Epidermal melanocyte (primary cell): ENCODE measurements around the gene GET4.
"Not testable (repeated sequence)": the region's sequence is repeated elsewhere in the genome, so short reads cannot be mapped to it uniquely, and the experiment has no call there.

ENCODE experiments used
- DNase-seq: peaks from one replicate; pipeline ENCODE4 v3.0.0; 2011; ENCODE audit warnings: low spot score; ENCODE audit not compliant: insufficient read length

The GET4 gene

DNA sequence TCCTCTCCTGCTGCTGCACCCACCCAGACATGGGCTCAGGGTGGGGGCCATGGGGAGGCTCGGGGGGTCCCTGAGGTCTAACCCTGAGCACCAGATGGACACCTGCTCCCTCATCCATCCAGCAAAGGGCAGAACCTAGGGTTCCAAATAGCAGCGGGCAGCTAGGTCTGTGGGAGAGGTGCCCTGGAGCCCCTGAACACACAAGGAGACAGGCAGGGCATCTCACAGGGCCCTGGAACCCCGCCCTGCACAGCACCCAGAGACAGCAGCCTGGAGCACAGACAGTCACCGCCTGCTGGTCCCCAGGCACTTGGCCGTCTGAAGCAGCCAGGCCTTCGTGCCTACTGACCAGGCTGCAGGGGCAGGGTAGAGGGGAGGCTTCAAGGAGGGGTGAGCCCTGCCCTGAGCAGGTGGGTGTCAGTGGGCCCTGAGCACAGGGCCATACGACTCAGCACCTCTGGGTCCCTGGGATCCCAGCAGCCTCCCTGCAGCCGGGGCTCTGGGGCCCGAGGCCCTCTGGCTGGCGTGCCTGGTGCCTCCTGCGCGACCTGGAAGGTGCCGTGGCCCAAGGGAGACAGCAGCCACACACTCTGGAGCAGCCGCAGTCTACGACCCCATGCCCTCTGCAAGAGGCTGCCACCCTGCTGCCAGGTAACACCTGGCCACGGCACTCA is 38.3 kb downstream of the GET4 start:
- DNase-seq = no peak

DNA sequence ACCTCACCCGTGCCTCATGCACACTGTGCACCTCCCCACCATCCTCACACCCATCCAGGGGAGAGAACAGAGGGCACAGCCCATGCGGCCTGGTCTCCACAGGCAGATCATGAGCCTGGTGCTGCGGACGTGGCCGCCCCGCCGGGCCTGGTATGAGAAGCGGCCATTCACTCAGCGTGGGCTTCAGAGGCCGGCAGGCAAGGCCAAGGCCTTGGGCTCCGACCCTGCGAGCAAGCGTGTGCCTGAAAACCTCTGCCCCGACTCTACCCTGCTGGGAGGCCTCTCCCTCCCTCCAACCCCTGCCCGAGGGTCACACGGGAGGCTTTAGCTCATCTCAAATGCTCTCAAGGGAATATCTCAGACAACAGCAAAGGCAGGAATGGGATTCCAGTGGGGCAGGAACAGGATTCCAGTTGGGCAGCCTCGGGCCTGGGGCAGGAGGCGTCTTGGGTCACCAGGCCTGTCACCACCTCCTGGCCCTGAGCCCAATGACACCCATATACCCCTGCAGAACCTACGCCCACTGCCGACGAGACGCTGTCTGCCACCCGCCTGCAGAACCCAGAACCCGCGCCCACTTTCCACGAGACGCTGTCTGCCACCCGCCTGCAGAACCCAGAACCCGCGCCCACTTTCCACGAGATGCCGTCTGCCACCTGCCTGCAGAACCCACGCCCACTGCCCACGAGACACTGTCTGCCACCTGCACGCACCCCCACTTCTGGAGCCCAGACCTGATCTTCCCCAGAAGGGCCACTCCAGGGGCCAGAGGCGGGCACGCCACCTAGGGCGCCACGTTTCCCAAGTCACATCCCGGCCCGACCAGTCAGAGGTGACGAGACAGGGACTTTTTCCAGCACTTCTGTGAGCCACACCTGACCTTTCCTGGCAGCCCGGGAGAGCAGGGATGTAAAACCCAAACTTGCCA is 39.2 kb downstream of the GET4 start:
- no peak for DNase-seq

DNA sequence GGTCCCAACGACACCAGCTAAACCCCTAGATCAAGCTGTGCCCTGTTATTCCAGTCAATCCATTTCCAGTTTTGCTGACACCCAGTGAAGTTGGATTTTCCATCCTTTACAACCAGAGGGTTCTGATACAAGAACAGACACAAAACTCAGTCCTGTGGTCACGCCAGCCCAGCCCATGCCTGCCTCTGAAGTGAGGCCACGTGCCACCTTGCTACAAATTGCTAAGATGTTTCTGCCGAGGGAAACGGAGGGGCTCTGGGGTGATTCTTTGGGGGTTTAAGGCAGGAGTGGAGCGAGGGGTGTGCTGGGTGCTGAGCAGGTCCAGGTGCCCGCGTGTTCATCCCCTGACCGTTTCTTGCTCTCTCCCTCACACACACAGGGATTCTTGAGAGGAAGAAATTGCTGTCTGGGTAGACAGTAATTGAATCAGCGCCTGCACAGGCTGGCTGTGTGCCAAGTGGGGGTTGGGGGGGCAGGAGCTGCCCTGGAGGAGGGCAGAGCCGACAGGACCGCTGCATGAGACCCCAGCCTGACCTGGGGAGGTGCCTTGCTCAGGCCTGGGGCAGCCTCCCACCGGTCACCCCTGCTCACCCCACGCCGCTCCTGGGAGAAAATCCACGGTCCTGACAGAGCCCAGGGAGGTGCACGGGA is 40.1 kb downstream of the GET4 start:
- DNase-seq = no peak

DNA sequence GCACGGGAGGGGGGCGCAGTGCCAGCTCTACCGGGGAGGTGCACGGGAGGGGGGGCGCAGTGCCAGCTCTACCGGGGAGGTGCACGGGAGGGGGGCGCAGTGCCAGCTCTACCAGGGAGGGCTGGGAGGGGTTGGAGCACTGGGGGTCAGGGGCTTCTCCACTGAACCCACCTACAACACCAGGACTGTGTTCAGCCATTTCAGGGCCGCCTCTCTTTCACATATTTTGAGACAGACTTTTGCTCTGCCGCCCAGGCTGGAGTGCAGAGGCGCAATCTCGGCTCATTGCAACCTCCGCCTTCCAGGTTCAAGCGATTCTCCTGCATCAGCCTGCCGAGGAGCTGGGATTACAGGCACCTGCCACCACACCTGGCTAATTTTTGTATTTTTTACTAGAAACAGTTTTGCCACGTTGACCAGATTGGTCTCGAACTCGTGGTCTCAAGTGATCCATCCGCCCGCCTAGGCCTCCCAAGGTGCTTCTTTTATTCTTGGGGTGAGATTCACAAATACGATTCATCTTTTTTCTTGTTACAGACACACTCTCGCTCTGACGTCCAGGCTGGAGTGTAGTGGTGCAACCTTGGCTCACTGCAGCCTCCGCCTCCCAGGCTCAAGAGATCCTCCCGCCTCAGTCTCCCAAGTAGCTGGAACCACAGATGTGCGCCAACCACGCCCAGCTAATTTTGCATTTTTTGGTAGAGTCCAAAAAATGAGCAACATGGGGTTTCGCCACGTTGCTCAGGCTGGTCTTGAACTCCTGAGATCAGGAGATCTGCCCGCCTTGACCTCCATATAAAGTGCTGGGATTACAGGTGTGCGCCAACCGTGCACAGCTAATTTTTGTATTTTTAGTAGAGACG is 41.1 kb downstream of the GET4 start:
- DNase-seq = no peak

DNA sequence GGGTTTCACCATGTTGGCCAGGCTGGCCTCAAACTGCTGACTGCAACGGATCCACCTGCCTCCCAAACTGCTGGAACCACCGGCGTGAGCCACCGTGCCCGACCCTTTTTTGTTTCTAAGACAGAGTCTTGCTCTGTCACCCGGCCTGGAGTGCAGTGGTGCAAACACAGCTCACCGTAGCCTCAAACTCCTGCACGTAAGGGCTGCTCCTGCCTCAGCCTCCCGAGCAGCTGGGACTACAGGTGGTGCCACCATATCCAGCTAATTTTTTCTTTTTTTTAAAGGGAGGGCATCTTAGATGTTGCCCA is 41.7 kb downstream of the GET4 start:
- no peak for DNase-seq

DNA sequence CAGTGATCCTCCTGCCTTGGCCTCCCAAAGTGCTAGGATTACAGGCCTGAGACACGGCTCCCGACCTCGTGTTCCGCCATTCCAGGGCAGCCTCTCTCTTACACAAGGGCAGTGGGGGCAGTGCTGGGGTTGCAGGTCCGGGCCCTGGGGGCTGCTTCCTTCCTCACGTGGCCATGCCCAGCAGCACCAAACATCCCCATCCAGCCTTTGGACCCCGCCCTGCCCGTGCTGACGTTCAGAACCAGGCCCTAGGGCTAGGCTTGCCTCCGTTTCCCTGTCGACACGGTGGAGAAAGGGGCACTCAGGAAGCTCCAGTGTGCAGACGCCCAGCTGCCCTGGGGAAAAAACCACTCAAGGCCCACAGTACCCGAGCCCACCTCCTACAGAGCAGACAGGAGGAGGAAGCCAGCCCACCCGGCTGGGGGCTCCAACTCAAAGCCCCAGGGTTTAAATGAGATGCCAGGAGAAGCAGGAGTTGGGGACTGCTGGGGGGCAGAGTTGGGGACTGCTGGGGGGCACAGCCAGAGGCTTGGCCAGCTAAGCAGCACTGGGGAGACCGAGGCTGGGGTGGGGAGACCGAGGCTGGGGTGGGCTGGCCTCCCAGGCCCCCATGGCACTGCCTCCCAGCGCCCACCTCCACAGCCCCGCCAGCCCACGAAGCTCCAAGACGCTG is 42.2 kb downstream of the GET4 start:
- DNase-seq = no peak

DNA sequence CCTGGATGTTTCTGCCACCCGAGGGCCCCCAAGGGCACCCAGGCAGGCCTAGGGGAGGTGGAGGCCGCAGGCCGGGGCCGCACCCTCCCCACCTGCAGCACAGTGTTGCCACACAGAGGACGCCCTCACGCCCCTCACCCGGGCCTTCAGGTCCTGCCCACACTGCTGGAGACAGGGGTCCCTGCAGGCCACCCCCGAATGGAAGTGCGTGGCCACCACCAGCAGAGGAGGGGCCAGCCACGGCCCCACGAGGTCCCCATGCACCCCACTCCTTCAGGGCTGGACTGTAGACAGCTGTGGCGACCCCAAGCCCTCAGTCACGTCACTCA is 42.7 kb downstream of the GET4 start:
- DNase-seq = no peak

DNA sequence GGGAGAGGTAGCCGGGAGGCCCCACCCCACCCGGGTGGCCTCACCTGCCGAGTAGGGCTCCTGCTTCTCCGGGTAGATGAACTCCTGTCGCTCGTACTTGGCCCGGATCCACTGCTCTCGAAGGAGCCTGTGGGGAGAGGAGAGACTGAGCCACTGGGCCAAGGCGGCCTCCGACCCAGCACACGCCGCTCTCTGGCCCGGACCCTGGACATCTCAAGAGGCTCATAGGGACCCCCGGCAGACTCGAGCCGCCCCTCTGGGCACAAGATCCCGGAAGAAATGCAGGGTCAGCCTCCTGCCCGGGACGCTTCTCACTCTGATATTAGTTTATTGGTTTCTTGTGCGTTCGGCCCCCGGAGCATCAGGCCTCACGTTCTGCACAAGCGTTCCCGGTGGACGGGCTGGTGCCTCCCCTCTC is 43.6 kb downstream of the GET4 start:
- DNase-seq = no peak

DNA sequence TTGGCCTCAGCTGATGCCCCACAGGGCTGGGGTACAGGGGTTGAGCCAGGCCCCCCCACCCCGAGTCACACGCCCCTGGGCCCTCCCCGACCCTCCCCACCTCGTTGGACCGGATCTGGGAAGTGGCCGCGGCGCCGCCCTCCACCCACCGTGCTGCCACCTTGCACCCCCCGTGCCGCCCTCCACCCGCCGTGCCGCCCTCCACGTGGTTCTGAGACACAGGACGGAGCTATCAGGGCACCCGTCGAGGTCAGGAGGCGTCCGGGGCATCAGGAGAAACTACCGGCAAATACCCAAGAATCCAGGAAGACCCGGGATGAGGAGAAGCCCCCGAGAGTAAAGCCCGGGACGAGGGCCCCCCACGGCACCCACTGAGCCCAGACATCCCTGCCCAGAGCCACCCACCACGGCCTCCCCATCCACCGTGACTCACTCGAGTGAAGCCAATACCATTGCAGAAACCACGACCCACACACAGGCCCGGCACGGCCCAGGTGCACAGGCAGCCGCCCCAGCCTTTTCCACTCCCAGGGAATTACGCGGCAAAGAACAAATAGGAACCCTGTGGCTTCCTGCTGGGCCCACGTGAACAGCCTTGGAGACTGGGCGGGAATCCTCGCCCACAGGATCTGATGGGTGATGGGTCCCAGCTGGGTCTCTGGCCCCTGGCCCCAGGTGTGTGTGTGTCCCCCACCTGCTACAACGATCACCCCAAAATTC is 44.2 kb downstream of the GET4 start:
- DNase-seq = no peak

DNA sequence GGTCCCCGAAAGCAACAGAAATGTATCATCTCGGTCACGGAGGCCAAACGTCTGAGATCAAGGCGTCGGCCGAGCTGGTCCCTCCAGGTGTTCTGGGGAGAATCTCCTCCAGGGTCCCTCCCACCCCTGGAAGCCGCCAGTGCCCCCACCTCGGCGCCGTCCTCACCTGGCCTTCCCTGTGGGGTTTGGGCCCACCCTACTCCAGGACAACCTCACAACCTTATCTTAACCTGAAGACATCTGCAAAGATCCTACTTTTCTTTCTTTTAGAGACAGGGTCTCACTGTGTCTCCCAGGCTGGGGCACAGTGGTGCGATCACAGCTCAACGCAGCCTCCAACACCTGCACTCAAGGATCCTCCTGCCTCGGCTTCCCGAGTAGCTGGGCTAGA is 44.7 kb downstream of the GET4 start:
- DNase-seq = no peak

DNA sequence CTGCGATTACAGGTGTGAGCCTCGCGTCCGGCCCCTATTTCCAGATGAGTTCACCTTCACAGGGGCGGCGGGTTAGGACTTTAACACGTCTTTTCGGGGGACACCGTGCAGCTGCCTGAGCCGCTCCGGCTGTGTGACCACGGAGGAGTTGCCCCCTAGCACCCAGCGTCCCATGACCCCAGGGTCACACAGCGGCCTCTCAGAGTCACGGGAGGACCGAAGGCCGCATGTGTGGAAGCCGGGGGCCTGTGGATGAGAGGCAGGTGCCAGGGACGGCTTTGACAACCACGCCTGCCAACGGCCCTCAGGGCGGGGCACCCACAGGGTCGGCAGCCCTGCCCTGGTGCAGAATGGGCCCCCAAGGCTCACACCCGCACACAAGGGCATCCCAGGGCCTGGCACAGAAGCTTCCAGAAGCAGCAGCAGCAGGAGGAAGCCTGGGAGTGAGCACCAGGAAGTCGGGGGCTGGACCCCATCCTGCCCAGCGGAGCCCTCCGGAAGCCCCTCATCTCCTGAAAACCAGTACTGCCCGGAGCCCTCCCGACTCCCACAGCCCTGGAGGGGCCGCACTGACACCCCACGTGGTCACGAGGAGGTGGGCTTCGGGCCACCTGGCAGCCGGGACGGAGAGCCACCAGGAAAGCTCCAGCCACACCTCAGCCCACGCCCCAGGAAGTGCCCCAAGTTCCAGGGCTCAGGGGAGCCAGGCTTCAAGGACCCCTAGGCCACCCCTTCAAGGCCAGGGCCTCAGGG is 45.4 kb downstream of the GET4 start:
- no peak for DNase-seq

DNA sequence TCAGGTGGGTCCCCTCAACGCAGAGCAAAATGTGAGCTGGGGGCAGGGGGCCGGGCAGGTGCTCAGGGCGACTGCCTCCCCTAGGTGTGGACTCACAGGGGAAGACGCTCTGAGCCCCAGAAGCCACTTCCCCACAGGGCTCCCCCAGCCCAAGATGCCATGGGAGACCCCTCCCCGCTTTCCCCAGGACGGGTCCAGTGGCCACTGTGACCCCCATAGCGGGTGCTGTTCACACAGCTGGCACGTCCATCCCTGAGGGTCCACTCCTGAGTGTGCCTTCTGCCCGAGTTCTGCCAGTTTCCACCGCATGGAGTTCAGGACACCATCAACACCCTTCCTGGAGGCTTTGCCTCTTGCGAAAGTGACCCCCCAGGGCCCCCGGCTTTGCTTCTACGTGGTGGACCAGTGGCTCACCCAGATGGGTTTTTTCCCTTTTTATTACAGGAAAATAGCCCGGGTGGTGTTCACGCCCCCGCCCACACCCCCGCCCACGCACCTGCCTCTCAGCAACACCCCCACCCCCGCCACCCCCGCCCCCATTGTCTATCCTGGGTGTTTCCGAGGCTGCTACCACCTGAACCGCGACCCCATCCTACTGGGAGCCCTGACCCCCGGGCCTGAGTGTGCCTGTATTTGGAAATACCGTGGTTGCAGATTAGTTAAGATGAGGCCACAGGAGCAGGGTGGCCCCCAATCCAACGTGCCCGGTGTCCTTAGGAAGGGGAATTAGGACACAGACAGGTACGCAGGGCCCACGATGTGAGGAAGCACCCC is 46.2 kb downstream of the GET4 start:
- no peak for DNase-seq

DNA sequence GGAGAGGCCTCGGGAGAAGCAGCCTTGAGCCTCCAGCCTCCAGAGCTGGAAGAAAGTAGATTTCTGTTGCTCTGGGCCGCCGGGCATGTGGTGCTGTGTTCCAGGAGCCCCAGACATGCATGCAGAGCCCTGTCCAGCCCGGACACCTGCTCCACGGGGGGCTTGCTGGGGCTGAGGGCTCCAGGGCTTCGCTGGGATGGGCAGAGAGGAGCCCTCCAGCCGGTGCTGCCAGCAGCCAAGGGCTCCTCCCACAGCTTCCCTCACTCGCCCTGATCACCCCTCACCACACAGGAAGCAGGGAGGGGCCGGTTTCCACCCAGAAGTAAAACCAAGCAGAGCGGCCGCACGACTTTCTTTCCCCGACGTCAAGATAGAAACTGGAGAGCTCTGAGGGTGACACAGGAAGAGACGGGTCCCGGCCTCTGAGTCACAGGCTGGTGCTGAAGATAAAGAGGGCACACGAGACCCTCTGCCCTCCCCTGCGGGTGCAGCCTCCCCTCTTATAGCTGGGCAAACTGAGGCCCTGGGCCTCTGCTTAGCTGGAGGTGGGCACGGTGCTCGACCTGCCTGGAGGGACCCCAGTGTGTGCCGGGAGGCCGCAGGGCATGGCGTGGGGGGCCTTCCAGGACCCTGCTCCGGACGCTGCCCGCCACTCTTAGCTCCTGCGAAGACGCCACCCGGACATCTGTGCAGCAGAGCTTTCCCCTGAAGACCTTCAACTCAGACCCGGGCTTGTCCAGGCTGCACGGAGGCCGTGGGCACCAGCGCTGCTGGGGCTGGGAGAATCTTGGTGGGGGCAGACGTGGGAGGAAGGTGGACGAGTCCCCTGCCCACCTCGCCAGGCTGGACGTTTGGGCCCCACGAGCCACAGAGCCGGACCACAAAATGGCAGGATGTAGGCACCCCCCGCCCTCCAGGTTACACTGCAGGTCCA is 47.0 kb downstream of the GET4 start:
- DNase-seq = peak; percentile 88

DNA sequence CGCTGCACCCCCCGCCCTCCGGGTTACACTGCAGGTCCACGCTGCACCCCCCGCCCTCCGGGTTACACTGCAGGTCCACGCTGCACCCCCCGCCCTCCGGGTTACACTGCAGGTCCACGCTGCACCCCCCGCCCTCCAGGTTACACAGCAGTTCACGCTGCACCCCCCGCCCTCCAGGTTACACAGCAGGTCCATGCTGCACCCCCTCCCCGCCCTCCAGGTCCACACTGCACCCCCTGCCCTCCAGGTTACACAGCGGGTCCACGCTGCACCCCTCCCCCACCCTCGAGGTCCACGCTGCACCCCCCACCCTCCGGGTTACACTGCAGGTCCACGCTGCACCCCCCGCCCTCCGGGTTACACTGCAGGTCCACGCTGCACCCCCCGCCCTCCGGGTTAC is 47.7 kb downstream of the GET4 start:
- not testable (repeated sequence) for DNase-seq

DNA sequence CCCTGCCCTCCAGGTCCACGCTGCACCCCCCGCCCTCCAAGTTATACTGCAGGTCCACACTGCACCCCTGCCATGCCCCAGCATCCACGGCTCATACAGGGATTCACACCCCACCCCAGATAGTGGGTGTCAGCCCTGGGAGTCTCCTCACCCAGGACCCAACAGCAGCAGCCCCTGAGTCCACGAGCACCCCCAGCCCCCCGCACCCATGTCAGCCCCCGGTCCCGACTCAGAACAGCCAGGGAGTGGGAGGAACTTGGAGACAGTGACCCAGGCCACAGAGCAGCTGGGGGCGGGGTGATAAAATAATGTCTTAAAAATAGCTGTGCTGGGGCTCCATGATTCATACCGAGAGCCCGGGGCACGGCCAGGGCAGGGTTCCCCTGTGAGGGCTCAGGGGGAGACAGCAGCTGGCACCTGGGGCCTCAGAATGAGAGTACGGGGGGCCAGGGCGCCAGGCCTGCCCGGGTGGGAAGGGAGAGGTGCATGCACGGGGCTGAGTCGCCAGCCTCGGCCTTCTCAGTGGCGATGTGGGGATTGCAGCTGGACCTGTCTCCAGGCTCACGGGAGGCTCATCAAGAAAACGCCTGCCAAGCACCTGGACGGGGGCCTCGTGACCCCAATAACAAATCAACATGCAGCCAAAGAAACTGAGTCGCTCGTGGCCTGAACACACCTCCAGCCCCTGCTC is 48.3 kb downstream of the GET4 start:
- DNase-seq = no peak

DNA sequence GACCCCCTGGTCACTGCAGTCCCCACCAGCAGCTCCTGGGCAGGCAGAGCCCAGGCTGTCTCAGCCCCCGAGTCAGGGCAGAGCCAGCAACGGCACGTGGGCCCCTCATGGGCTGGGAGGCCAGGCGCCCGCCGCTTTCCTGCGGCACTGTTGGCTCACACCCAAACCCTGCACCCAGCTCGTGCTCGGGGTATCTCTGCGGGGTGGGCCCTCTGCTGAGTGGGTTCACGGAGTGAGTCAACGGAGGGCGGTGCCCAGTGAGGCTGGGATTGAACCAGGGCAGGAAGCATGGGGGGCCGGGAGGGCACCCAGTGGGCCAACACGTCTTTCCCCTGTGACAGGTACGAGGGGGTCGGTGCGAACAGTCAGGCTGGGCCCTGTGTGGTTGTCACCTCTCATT is 49.2 kb downstream of the GET4 start:
- no peak for DNase-seq
